Measurements from ENCODE around the gene SH3RF3.

DNA sequence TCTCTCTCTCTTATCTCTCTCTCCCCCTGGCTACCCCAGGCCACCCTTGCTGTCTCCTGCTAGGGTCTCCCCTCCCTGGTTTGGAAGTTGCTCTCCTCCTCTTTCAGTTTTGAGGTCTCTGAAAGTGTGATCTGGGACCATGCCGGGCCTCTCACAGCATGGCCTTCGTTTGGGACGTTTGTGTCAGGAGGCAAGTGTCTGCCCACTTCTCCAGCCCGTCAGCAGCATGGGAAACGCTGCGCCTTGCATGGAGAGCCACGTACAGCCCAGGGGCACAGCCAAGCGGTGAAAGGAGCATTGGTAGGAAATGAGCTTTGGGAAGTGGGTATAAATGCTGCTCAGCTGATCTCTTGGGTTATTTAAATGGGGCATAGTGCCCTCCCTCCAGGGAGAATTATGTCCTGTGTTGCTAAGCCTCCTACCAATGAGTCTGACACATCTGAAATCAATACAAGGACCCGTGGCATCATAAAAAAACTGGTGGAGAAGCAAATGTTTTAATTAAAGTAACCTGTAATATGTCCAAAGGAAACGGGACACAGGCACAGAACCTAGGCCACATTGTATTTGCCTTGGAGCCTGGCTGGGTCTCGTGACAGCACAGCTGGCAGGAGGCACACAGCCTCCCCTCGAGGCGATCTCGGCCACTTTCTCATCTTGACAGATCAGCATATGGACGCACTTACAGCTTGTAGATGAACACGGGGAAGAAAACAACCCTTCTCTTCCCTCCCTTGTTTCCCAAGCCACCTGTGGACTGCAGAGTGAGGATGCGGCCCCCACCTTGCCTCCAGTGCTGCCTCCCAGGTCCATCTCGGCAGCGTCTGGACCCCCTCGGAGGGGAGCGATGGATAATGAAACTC is 72.7 kb downstream of the SH3RF3 start:
- TF ChIP-seq, protein P1, sequence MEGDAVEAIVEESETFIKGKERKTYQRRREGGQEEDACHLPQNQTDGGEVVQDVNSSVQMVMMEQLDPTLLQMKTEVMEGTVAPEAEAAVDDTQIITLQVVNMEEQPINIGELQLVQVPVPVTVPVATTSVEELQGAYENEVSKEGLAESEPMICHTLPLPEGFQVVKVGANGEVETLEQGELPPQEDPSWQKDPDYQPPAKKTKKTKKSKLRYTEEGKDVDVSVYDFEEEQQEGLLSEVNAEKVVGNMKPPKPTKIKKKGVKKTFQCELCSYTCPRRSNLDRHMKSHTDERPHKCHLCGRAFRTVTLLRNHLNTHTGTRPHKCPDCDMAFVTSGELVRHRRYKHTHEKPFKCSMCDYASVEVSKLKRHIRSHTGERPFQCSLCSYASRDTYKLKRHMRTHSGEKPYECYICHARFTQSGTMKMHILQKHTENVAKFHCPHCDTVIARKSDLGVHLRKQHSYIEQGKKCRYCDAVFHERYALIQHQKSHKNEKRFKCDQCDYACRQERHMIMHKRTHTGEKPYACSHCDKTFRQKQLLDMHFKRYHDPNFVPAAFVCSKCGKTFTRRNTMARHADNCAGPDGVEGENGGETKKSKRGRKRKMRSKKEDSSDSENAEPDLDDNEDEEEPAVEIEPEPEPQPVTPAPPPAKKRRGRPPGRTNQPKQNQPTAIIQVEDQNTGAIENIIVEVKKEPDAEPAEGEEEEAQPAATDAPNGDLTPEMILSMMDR (conservative IDR thresholded peaks at IDR 0.05 in 1 of 2, IDR thresholded peaks at IDR 0.05 in 1 of 2; ENCODE audit: low read depth in 1 of 2, low read length in 2 of 2), result no peak
- no peak for TF ChIP-seq EZH2 (IDR thresholded peaks at IDR 0.05; ENCODE audit: low read length, missing control alignments)

Measured in fibroblast of lung (primary cell).